ENCODE measurements around the gene BCAN.
A peak's percentile ranks its signal among the peaks of the same experiment; 100 is the strongest.

The BCAN gene

GRCh38 chr1:156641761-156642264 is at the start of gene BCAN:
TSS of gene BCAN (plus strand) at chr1:156642117. CDS start at chr1:156646055, 3,938 bp downstream.
- TF ChIP-seq CTCF (IDR thresholded peaks at IDR 0.05; ENCODE audit: control insufficient read depth, insufficient read depth, low read depth, low read length, missing control alignments): no peak
- H3K4me3 ChIP-seq (ENCODE audit: control insufficient read depth, low read depth, low read length): no peak within 1 kb of the TSS
- no peak for DNase-seq (ENCODE audit: low read depth)

GRCh38 chr1:156592158-156592909 is 49.6 kb upstream of the BCAN start:
- peak overlapping the region; percentile 88 for H3K4me3 ChIP-seq (ENCODE audit: control insufficient read depth, low read depth, low read length)
- no peak for TF ChIP-seq CTCF (IDR thresholded peaks at IDR 0.05; ENCODE audit: control insufficient read depth, insufficient read depth, low read depth, low read length, missing control alignments)
- DNase-seq (ENCODE audit: low read depth): no peak

GRCh38 chr1:156592910-156593660 is 48.8 kb upstream of the BCAN start:
- no peak for TF ChIP-seq CTCF (IDR thresholded peaks at IDR 0.05; ENCODE audit: control insufficient read depth, insufficient read depth, low read depth, low read length, missing control alignments)
- H3K4me3 ChIP-seq (ENCODE audit: control insufficient read depth, low read depth, low read length): no peak overlapping the region
- DNase-seq (ENCODE audit: low read depth): no peak

- TF ChIP-seq CTCF (IDR thresholded peaks at IDR 0.05; ENCODE audit: control insufficient read depth, insufficient read depth, low read depth, low read length, missing control alignments): no peak
- DNase-seq (ENCODE audit: low read depth): no peak
- no peak overlapping the region for H3K4me3 ChIP-seq (ENCODE audit: control insufficient read depth, low read depth, low read length)
These were observed 48.3 kb upstream of the BCAN start for GRCh38 chr1:156593661-156593989.

GRCh38 chr1:156594190-156594589 is 47.7 kb upstream of the BCAN start:
- H3K4me3 ChIP-seq (ENCODE audit: control insufficient read depth, low read depth, low read length): no peak overlapping the region
- DNase-seq (ENCODE audit: low read depth): no peak
- no peak for TF ChIP-seq CTCF (IDR thresholded peaks at IDR 0.05; ENCODE audit: control insufficient read depth, insufficient read depth, low read depth, low read length, missing control alignments)

GRCh38 chr1:156595016-156595415 is 46.9 kb upstream of the BCAN start:
- TF ChIP-seq CTCF (IDR thresholded peaks at IDR 0.05; ENCODE audit: control insufficient read depth, insufficient read depth, low read depth, low read length, missing control alignments): no peak
- no peak overlapping the region for H3K4me3 ChIP-seq (ENCODE audit: control insufficient read depth, low read depth, low read length)
- no peak for DNase-seq (ENCODE audit: low read depth)

All from AG09309 (cell line).